Esophagus squamous epithelium (tissue), 4 donors: ENCODE results near the gene ITSN1.

Source experiments
- CTCF ChIP-seq, 6 experiments: fragments of 450-650 bp in 4 of 6; fragments of 200-600 bp in 2 of 6; sonication (generic) in 2 of 6; IDR thresholded peaks; one replicate each; pipeline ENCODE4 v1.5.1; 2016 to 2019; ENCODE audit warnings: antibody characterized with exemption in 6 of 6, mild to moderate bottlenecking in 4 of 6, moderate library complexity in 4 of 6
- POLR2A ChIP-seq, 4 donors: fragments of 450-650 bp; IDR thresholded peaks; one replicate each; pipeline ENCODE4 v1.6.1; 2017; ENCODE audit warnings: antibody characterized with exemption in 4 of 4, mild to moderate bottlenecking in 4 of 4, moderate library complexity in 3 of 4

DNA sequence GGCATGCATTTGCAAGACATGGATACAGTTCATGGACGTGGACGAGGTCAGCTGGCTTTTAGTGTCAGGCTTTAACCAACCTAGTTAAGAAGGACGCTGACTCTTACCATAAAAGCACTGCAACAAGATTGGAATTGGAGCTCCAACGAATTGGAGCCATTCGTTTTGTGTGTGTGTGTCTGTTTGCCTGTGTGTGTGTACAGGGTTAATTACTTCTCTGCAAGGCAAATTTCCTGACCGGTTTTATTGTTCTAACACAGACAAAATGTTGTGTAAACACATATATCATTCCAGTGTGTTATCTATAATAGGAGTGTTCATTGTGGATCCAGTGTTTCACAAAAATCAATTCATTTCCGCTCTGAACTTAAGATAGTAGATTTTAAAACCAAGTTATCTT is 7.9 kb downstream of the ITSN1 start:
- TF ChIP-seq POLR2A (IDR thresholded peaks at IDR 0.05), result no peak
- TF ChIP-seq CTCF (IDR thresholded peaks at IDR 0.05), result no peak
